ENCODE measurements around the gene DHRS12.

The DHRS12 gene

GRCh38 chr13:51823863-51824262 is 19.9 kb upstream of the DHRS12 start:
- Histone ChIP-seq H4K91ac (ENCODE audit: low read depth, low read length, poor library complexity) (no peak overlapping the region), H4K8ac (ENCODE audit: low read depth, low read length) (no peak overlapping the region), H3K4ac (ENCODE audit: low read length) (no peak overlapping the region), H2AFZ (ENCODE audit: low read length) (no peak overlapping the region), H3K27ac (replicated peaks; ENCODE audit: low read length) (no peak overlapping the region), H3K23ac (ENCODE audit: low read depth, low read length, poor library complexity) (no peak overlapping the region), H3K36me3 (replicated peaks in 1 of 2; ENCODE audit: control insufficient read depth in 2 of 2, insufficient read depth in 2 of 2, low read length in 2 of 2) (no peaks in the 10 kb centered on the region), H3K4me1 (ENCODE audit: control insufficient read depth in 2 of 2, insufficient read depth in 1 of 2, low read depth in 1 of 2, low read length in 2 of 2) (no peaks in the 10 kb centered on the region), H3K4me3 (ENCODE audit: low read length in 2 of 2) (no peak overlapping the region), H3K27me3 (ENCODE audit: control insufficient read depth in 3 of 3, insufficient read depth in 3 of 3, low read depth in 1 of 3, low read length in 3 of 3) (peaks cover 0 to 38% (median 0%) of the 10 kb centered on the region in 3 experiments), H2BK5ac (ENCODE audit: low read length) (no peak overlapping the region), H2AK5ac (ENCODE audit: low read depth, low read length) (no peak overlapping the region), H3K9me3 (replicated peaks in 1 of 2; ENCODE audit: control insufficient read depth in 2 of 2, insufficient read depth in 1 of 2, low read depth in 1 of 2, low read length in 2 of 2) (no peaks in the 10 kb centered on the region), H2BK12ac (ENCODE audit: low read length) (no peak overlapping the region), H2BK120ac (ENCODE audit: low read depth, low read length) (no peak overlapping the region), H3K79me1 (ENCODE audit: low read depth, low read length) (no peaks in the 10 kb centered on the region), H3K14ac (ENCODE audit: low read length) (no peak overlapping the region), H3K4me2 (ENCODE audit: insufficient read depth, low read length, poor library complexity, severe bottlenecking) (no peak overlapping the region), H2BK15ac (ENCODE audit: low read length) (no peak overlapping the region), H3K18ac (ENCODE audit: low read length) (no peak overlapping the region), H3K9ac (ENCODE audit: low read depth, low read length, poor library complexity) (no peak overlapping the region)
- no peak for DNase-seq (ENCODE audit: low spot score)
- WGBS, 2 donors (ENCODE audit: extremely low coverage in 2 of 2, insufficient read length in 2 of 2, insufficient replicate concordance in 1 of 2) = no CpG with 5 or more reads among the region's 2 CpGs

DNA sequence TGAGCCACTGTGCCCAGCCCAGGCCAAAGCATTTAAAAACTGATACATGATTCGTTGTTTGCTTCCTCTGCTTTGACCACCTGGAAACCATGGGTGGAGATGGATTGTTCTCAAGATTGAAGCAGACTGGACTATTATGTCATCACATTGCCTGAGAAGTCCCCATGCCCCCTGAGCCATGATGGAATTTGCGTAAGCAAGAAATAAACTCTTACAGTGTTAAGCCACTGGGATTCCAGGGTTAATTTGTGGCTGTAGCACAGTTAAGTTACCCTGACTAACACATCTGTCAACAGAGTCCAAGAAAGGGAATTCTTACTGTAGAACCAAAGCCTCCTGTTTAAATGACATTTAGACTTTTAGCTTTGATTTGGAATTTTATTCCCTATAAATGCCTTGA is 19.4 kb upstream of the DHRS12 start:
- no peak overlapping the region for H3K4me2 ChIP-seq (ENCODE audit: insufficient read depth, low read length, poor library complexity, severe bottlenecking)
- H3K36me3 ChIP-seq (replicated peaks in 1 of 2; ENCODE audit: control insufficient read depth in 2 of 2, insufficient read depth in 2 of 2, low read length in 2 of 2) = no peaks in the 10 kb centered on the region
- H3K4me1 ChIP-seq (ENCODE audit: control insufficient read depth in 2 of 2, insufficient read depth in 1 of 2, low read depth in 1 of 2, low read length in 2 of 2) = no peaks in the 10 kb centered on the region
- H2BK15ac ChIP-seq (ENCODE audit: low read length) = no peak overlapping the region
- H4K8ac ChIP-seq (ENCODE audit: low read depth, low read length) = no peak overlapping the region
- no peaks in the 10 kb centered on the region for H3K79me1 ChIP-seq (ENCODE audit: low read depth, low read length)
- DNase-seq (ENCODE audit: low spot score) = no peak
- no peak overlapping the region for H3K14ac ChIP-seq (ENCODE audit: low read length)
- no peak overlapping the region for H2BK12ac ChIP-seq (ENCODE audit: low read length)
- no CpG with 5 or more reads among the region's 2 CpGs for WGBS, 2 donors (ENCODE audit: extremely low coverage in 2 of 2, insufficient read length in 2 of 2, insufficient replicate concordance in 1 of 2)
- H3K27me3 ChIP-seq (ENCODE audit: control insufficient read depth in 3 of 3, insufficient read depth in 3 of 3, low read depth in 1 of 3, low read length in 3 of 3) = peaks cover 0 to 36% (median 0%) of the 10 kb centered on the region in 3 experiments
- H3K27ac ChIP-seq (replicated peaks; ENCODE audit: low read length) = no peak overlapping the region
- no peak overlapping the region for H3K4ac ChIP-seq (ENCODE audit: low read length)
- no peak overlapping the region for H2AK5ac ChIP-seq (ENCODE audit: low read depth, low read length)
- no peak overlapping the region for H3K4me3 ChIP-seq (ENCODE audit: low read length in 2 of 2)
- H2BK5ac ChIP-seq (ENCODE audit: low read length) = no peak overlapping the region
- no peak overlapping the region for H3K9ac ChIP-seq (ENCODE audit: low read depth, low read length, poor library complexity)
- no peak overlapping the region for H4K91ac ChIP-seq (ENCODE audit: low read depth, low read length, poor library complexity)
- H2BK120ac ChIP-seq (ENCODE audit: low read depth, low read length) = no peak overlapping the region
- no peak overlapping the region for H3K23ac ChIP-seq (ENCODE audit: low read depth, low read length, poor library complexity)
- no peak overlapping the region for H2AFZ ChIP-seq (ENCODE audit: low read length)
- no peak overlapping the region for H3K18ac ChIP-seq (ENCODE audit: low read length)
- no peaks in the 10 kb centered on the region for H3K9me3 ChIP-seq (replicated peaks in 1 of 2; ENCODE audit: control insufficient read depth in 2 of 2, insufficient read depth in 1 of 2, low read depth in 1 of 2, low read length in 2 of 2)

- no peak overlapping the region for H2BK15ac ChIP-seq (ENCODE audit: low read length)
- H3K18ac ChIP-seq (ENCODE audit: low read length) = no peak overlapping the region
- no peak overlapping the region for H3K27ac ChIP-seq (replicated peaks; ENCODE audit: low read length)
- H3K36me3 ChIP-seq (replicated peaks in 1 of 2; ENCODE audit: control insufficient read depth in 2 of 2, insufficient read depth in 2 of 2, low read length in 2 of 2) = no peaks in the 10 kb centered on the region
- H2BK5ac ChIP-seq (ENCODE audit: low read length) = no peak overlapping the region
- no peaks in the 10 kb centered on the region for H3K9me3 ChIP-seq (replicated peaks in 1 of 2; ENCODE audit: control insufficient read depth in 2 of 2, insufficient read depth in 1 of 2, low read depth in 1 of 2, low read length in 2 of 2)
- H3K9ac ChIP-seq (ENCODE audit: low read depth, low read length, poor library complexity) = no peak overlapping the region
- H3K14ac ChIP-seq (ENCODE audit: low read length) = no peak overlapping the region
- no peak overlapping the region for H4K91ac ChIP-seq (ENCODE audit: low read depth, low read length, poor library complexity)
- no peak overlapping the region for H3K4me3 ChIP-seq (ENCODE audit: low read length in 2 of 2)
- no peak for DNase-seq (ENCODE audit: low spot score)
- no peak overlapping the region for H3K23ac ChIP-seq (ENCODE audit: low read depth, low read length, poor library complexity)
- H3K4me2 ChIP-seq (ENCODE audit: insufficient read depth, low read length, poor library complexity, severe bottlenecking) = no peak overlapping the region
- no peaks in the 10 kb centered on the region for H3K79me1 ChIP-seq (ENCODE audit: low read depth, low read length)
- H2BK120ac ChIP-seq (ENCODE audit: low read depth, low read length) = no peak overlapping the region
- H2AFZ ChIP-seq (ENCODE audit: low read length) = no peak overlapping the region
- H2AK5ac ChIP-seq (ENCODE audit: low read depth, low read length) = no peak overlapping the region
- no peak overlapping the region for H4K8ac ChIP-seq (ENCODE audit: low read depth, low read length)
- H3K4me1 ChIP-seq (ENCODE audit: control insufficient read depth in 2 of 2, insufficient read depth in 1 of 2, low read depth in 1 of 2, low read length in 2 of 2) = no peaks in the 10 kb centered on the region
- H3K4ac ChIP-seq (ENCODE audit: low read length) = no peak overlapping the region
- WGBS, 2 donors (ENCODE audit: extremely low coverage in 2 of 2, insufficient read length in 2 of 2, insufficient replicate concordance in 1 of 2) = no CpG with 5 or more reads among the region's 13 CpGs
- H2BK12ac ChIP-seq (ENCODE audit: low read length) = no peak overlapping the region
- H3K27me3 ChIP-seq (ENCODE audit: control insufficient read depth in 3 of 3, insufficient read depth in 3 of 3, low read depth in 1 of 3, low read length in 3 of 3) = peaks cover 0 to 35% (median 0%) of the 10 kb centered on the region in 3 experiments
These were observed 18.3 kb upstream of the DHRS12 start for GRCh38 chr13:51822106-51822815.

- Histone ChIP-seq H2BK5ac (ENCODE audit: low read length) (no peak overlapping the region), H2AFZ (ENCODE audit: low read length) (no peak overlapping the region), H3K23ac (ENCODE audit: low read depth, low read length, poor library complexity) (no peak overlapping the region), H3K14ac (ENCODE audit: low read length) (no peak overlapping the region), H3K27ac (replicated peaks; ENCODE audit: low read length) (no peak overlapping the region), H3K18ac (ENCODE audit: low read length) (no peak overlapping the region), H4K8ac (ENCODE audit: low read depth, low read length) (no peak overlapping the region), H4K91ac (ENCODE audit: low read depth, low read length, poor library complexity) (no peak overlapping the region), H2BK15ac (ENCODE audit: low read length) (no peak overlapping the region), H3K4ac (ENCODE audit: low read length) (no peak overlapping the region), H3K79me1 (ENCODE audit: low read depth, low read length) (no peaks in the 10 kb centered on the region), H3K4me2 (ENCODE audit: insufficient read depth, low read length, poor library complexity, severe bottlenecking) (no peak overlapping the region), H3K36me3 (replicated peaks in 1 of 2; ENCODE audit: control insufficient read depth in 2 of 2, insufficient read depth in 2 of 2, low read length in 2 of 2) (no peaks in the 10 kb centered on the region), H2AK5ac (ENCODE audit: low read depth, low read length) (no peak overlapping the region), H2BK120ac (ENCODE audit: low read depth, low read length) (no peak overlapping the region), H2BK12ac (ENCODE audit: low read length) (no peak overlapping the region), H3K4me3 (ENCODE audit: low read length in 2 of 2) (no peak overlapping the region), H3K9ac (ENCODE audit: low read depth, low read length, poor library complexity) (no peak overlapping the region), H3K9me3 (replicated peaks in 1 of 2; ENCODE audit: control insufficient read depth in 2 of 2, insufficient read depth in 1 of 2, low read depth in 1 of 2, low read length in 2 of 2) (no peaks in the 10 kb centered on the region), H3K27me3 (ENCODE audit: control insufficient read depth in 3 of 3, insufficient read depth in 3 of 3, low read depth in 1 of 3, low read length in 3 of 3) (peaks cover 0 to 30% (median 0%) of the 10 kb centered on the region in 3 experiments), H3K4me1 (ENCODE audit: control insufficient read depth in 2 of 2, insufficient read depth in 1 of 2, low read depth in 1 of 2, low read length in 2 of 2) (no peaks in the 10 kb centered on the region)
- no peak for DNase-seq (ENCODE audit: low spot score)
- no CpG with 5 or more reads among the region's 2 CpGs for WGBS, 2 donors (ENCODE audit: extremely low coverage in 2 of 2, insufficient read length in 2 of 2, insufficient replicate concordance in 1 of 2)
These were observed 17.6 kb upstream of the DHRS12 start for GRCh38 chr13:51821606-51822005.

All from neuronal stem cell (in vitro differentiated cells).